ENCODE measurements around the gene PPM1N. TPM values are rescaled to one million over a fixed set of nuclear protein-coding genes. Genes with fewer than 3 reads are reported as not detected.

Gene PPM1N
- total and polyA plus RNA-seq, 2 of the 13 experiments (the other 11 are each of a cell fraction or from before 2014, with no cell fraction given): 0.31 to 1.8 TPM

DNA sequence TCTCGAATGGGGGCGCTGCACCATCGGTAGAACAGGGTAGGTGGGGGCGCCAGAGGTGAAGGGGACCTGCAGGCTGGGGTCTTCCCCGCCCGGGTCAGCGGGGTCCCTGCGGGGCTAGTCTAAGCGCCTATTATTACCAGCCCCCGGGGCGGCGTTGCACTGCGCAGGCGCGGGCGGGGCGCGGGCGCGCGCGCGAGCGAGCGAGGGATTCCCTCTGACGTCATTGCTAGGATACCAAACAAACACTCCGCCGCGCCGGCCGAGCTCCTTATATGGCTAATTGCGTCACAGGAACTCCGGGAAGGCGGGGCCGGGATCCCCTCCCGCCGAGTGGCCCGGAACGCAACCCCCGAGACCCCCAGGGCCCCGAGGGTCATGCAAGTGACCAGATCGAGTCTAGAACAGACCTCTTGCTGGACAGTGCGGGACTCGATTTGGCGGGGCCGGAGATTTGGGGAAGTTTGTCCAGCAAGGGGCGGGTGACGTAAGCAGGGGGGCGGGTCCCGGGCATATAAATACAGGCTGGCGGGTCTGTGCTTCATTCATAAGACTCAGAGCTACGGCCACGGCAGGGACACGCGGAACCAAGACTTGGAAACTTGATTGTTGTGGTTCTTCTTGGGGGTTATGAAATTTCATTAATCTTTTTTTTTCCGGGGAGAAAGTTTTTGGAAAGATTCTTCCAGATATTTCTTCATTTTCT is 30.6 kb upstream of the PPM1N start, which contains the start of gene FOSB (continued):
- TF ChIP-seq, protein P1, sequence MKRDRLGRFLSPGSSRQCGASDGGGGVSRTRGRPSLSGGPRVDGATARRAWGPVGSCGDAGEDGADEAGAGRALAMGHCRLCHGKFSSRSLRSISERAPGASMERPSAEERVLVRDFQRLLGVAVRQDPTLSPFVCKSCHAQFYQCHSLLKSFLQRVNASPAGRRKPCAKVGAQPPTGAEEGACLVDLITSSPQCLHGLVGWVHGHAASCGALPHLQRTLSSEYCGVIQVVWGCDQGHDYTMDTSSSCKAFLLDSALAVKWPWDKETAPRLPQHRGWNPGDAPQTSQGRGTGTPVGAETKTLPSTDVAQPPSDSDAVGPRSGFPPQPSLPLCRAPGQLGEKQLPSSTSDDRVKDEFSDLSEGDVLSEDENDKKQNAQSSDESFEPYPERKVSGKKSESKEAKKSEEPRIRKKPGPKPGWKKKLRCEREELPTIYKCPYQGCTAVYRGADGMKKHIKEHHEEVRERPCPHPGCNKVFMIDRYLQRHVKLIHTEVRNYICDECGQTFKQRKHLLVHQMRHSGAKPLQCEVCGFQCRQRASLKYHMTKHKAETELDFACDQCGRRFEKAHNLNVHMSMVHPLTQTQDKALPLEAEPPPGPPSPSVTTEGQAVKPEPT (CRISPR knock-in tag; IDR thresholded peaks at IDR 0.05; ENCODE audit: low read depth): no peak
- TF ChIP-seq MAFF (IDR thresholded peaks at IDR 0.05; ENCODE audit: low read depth, low read length) (no peak), TOE1 (CRISPR knock-in tag; IDR thresholded peaks at IDR 0.05) (no peak), SMC3 (IDR thresholded peaks at IDR 0.05; ENCODE audit: low read length) (no peak), ISL2 (CRISPR knock-in tag; IDR thresholded peaks at IDR 0.05) (no peak), ZNF12 (CRISPR knock-in tag; IDR thresholded peaks at IDR 0.05) (no peak), ZFAT (CRISPR knock-in tag; conservative IDR thresholded peaks at IDR 0.05) (no peak), ZNF776 (CRISPR knock-in tag; IDR thresholded peaks at IDR 0.05) (no peak), ZFP36 (IDR thresholded peaks at IDR 0.05; ENCODE audit: borderline replicate concordance, low read depth, low read length, partially characterized antibody) (no peak), ARHGAP35 (CRISPR knock-in tag; IDR thresholded peaks at IDR 0.05; ENCODE audit: borderline replicate concordance) (no peak), SMYD3 (CRISPR knock-in tag; IDR thresholded peaks at IDR 0.05) (no peak), FOXO1 (CRISPR knock-in tag; IDR thresholded peaks at IDR 0.05) (no peak), SRSF9 (IDR thresholded peaks at IDR 0.05; ENCODE audit: borderline replicate concordance, insufficient read depth, low read depth, low read length, poor library complexity, severe bottlenecking) (no peak), TARDBP (CRISPR knock-in tag; IDR thresholded peaks at IDR 0.05) (no peak), ZNF839 (CRISPR knock-in tag; IDR thresholded peaks at IDR 0.05; ENCODE audit: borderline replicate concordance) (no peak), KAT7 (CRISPR knock-in tag; IDR thresholded peaks at IDR 0.05; ENCODE audit: borderline replicate concordance) (no peak), ZNF768 (CRISPR knock-in tag; IDR thresholded peaks at IDR 0.05) (no peak)
- TF ChIP-seq, protein P2, sequence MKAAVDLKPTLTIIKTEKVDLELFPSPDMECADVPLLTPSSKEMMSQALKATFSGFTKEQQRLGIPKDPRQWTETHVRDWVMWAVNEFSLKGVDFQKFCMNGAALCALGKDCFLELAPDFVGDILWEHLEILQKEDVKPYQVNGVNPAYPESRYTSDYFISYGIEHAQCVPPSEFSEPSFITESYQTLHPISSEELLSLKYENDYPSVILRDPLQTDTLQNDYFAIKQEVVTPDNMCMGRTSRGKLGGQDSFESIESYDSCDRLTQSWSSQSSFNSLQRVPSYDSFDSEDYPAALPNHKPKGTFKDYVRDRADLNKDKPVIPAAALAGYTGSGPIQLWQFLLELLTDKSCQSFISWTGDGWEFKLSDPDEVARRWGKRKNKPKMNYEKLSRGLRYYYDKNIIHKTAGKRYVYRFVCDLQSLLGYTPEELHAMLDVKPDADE (CRISPR knock-in tag; IDR thresholded peaks at IDR 0.05): no peak
- TF ChIP-seq, protein P3, sequence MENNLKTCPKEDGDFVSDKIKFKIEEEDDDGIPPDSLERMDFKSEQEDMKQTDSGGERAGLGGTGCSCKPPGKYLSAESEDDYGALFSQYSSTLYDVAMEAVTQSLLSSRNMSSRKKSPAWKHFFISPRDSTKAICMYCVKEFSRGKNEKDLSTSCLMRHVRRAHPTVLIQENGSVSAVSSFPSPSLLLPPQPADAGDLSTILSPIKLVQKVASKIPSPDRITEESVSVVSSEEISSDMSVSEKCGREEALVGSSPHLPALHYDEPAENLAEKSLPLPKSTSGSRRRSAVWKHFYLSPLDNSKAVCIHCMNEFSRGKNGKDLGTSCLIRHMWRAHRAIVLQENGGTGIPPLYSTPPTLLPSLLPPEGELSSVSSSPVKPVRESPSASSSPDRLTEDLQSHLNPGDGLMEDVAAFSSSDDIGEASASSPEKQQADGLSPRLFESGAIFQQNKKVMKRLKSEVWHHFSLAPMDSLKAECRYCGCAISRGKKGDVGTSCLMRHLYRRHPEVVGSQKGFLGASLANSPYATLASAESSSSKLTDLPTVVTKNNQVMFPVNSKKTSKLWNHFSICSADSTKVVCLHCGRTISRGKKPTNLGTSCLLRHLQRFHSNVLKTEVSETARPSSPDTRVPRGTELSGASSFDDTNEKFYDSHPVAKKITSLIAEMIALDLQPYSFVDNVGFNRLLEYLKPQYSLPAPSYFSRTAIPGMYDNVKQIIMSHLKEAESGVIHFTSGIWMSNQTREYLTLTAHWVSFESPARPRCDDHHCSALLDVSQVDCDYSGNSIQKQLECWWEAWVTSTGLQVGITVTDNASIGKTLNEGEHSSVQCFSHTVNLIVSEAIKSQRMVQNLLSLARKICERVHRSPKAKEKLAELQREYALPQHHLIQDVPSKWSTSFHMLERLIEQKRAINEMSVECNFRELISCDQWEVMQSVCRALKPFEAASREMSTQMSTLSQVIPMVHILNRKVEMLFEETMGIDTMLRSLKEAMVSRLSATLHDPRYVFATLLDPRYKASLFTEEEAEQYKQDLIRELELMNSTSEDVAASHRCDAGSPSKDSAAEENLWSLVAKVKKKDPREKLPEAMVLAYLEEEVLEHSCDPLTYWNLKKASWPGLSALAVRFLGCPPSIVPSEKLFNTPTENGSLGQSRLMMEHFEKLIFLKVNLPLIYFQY (CRISPR knock-in tag; IDR thresholded peaks at IDR 0.05; ENCODE audit: borderline replicate concordance): no peak
- TF ChIP-seq, protein P4, sequence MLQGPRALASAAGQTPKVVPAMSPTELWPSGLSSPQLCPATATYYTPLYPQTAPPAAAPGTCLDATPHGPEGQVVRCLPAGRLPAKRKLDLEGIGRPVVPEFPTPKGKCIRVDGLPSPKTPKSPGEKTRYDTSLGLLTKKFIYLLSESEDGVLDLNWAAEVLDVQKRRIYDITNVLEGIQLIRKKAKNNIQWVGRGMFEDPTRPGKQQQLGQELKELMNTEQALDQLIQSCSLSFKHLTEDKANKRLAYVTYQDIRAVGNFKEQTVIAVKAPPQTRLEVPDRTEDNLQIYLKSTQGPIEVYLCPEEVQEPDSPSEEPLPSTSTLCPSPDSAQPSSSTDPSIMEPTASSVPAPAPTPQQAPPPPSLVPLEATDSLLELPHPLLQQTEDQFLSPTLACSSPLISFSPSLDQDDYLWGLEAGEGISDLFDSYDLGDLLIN (CRISPR knock-in tag; IDR thresholded peaks at IDR 0.05; ENCODE audit: borderline replicate concordance): no peak
- TF ChIP-seq, protein P5, sequence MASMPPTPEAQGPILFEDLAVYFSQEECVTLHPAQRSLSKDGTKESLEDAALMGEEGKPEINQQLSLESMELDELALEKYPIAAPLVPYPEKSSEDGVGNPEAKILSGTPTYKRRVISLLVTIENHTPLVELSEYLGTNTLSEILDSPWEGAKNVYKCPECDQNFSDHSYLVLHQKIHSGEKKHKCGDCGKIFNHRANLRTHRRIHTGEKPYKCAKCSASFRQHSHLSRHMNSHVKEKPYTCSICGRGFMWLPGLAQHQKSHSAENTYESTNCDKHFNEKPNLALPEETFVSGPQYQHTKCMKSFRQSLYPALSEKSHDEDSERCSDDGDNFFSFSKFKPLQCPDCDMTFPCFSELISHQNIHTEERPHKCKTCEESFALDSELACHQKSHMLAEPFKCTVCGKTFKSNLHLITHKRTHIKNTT (CRISPR knock-in tag; IDR thresholded peaks at IDR 0.05): no peak
